ENCODE results near the gene ATP9B. TPM values are rescaled to one million over a fixed set of nuclear protein-coding genes. Genes with fewer than 3 reads are reported as not detected.

ATP9B gene
- total and polyA plus RNA-seq, 2 donors, result 20.2 to 89.2 TPM

DNA sequence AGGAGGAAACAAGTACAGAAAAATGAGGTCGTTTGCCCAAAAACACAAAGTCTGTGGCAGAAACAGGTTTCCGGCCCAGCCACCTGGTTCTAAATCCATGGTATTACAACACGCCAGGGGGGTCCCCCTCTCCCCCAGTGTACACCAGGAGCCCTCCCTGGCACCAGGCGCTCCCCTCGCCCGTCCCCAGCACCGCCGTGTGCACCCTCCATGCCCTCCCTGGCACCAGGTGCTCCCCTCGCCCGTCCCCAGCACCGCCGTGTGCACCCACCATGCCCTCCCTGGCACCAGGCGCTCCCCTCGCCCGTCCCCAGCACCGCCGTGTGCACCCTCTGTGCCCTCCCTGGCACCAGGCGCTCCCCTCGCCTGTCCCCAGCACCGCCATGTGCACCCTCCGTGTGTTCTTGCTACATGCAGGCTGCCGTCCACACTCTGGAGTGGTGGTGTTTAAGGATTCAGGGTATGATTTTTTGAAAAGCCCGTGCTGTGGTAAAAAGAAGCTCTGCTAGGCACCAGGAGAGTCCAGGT is 266.7 kb downstream of the ATP9B start:
- H3K4me3 ChIP-seq (ENCODE audit: low read depth, low read length), result no peak overlapping the region
- H3K4me1 ChIP-seq (ENCODE audit: insufficient read depth), result no peaks in the 10 kb centered on the region
- no peak overlapping the region for H3K27ac ChIP-seq (ENCODE audit: low read depth)
- WGBS, result 97% methylated on average over 23 of the region's 23 CpGs
- H3K36me3 ChIP-seq (ENCODE audit: insufficient read depth), result no peaks in the 10 kb centered on the region
- DNase-seq (ENCODE audit: extremely low spot score), result no peak

DNA sequence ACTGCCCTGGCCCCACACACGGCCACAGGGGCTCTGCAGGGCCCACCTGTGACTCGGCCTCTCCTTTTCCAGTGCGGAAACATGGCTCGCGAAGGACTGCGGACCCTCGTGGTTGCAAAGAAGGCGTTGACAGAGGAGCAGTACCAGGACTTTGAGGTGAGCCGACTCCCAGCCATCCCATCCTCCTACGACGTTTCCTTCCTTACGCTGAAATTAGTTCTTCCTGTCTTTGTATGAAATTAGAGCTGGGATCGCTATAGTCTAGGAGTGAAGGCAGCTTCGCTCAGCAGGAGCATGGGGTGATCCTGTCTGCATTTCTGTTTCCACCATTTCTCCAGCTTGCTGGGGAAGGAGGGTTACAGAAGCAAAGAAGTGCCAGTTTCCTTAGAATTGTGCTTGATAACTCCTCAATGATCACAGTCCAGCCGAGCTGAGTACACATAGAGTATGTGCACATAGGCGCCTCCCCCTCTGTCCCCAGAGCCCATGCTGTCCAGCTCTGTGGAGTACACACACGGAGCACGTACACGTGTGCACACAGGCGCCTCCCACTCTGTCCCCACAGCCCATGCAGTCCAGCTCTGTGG is 267.5 kb downstream of the ATP9B start:
- H3K27ac ChIP-seq (ENCODE audit: low read depth), result no peak overlapping the region
- WGBS, result 87% methylated on average over 20 of the region's 20 CpGs
- H3K4me3 ChIP-seq (ENCODE audit: low read depth, low read length), result no peak overlapping the region
- no peak for DNase-seq (ENCODE audit: extremely low spot score)
- no peaks in the 10 kb centered on the region for H3K4me1 ChIP-seq (ENCODE audit: insufficient read depth)
- no peaks in the 10 kb centered on the region for H3K36me3 ChIP-seq (ENCODE audit: insufficient read depth)

DNA sequence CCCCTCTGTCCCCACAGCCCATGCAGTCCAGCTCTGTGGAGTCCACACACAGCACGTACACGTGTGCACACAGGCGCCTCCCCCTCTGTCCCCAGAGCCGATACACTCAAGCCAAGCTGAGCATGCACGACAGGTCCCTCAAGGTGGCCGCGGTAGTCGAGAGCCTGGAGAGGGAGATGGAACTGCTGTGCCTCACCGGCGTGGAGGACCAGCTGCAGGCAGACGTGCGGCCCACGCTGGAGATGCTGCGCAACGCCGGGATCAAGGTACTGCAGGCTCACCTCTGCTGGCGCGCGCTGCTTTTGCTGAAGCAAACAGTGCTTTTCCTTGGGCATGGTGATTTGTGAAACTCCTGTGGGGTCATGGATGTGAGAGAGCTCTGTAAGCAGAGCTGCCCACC is 268.0 kb downstream of the ATP9B start:
- Histone ChIP-seq H3K36me3 (ENCODE audit: insufficient read depth) (no peaks in the 10 kb centered on the region), H3K27ac (ENCODE audit: low read depth) (no peak overlapping the region), H3K4me3 (ENCODE audit: low read depth, low read length) (no peak overlapping the region), H3K4me1 (ENCODE audit: insufficient read depth) (no peaks in the 10 kb centered on the region)
- DNase-seq (ENCODE audit: extremely low spot score), result no peak
- 97% methylated on average over 19 of the region's 19 CpGs for WGBS

DNA sequence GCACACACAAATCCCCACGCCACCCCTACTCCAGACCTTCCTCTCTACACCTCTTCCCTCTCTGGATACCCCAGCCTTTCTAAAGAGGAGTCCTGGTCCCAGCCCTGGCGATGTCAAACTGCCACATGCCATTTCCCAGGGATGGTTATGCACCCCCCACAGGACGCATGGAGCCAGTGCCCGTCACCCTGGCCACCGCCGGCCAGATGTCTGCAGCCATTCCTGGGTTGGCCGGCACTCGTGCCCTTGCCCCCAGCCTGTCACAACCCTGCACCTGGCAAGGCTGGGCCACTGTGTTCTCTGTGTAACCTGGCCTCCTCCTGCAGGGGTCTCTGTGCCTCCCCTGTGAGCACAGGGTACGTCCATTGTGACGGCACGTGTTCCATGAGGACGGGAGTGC is 268.4 kb downstream of the ATP9B start:
- Histone ChIP-seq H3K4me1 (ENCODE audit: insufficient read depth) (no peaks in the 10 kb centered on the region), H3K4me3 (ENCODE audit: low read depth, low read length) (no peak overlapping the region), H3K36me3 (ENCODE audit: insufficient read depth) (no peaks in the 10 kb centered on the region), H3K27ac (ENCODE audit: low read depth) (no peak overlapping the region)
- 88% methylated on average over 12 of the region's 12 CpGs for WGBS
- no peak for DNase-seq (ENCODE audit: extremely low spot score)

DNA sequence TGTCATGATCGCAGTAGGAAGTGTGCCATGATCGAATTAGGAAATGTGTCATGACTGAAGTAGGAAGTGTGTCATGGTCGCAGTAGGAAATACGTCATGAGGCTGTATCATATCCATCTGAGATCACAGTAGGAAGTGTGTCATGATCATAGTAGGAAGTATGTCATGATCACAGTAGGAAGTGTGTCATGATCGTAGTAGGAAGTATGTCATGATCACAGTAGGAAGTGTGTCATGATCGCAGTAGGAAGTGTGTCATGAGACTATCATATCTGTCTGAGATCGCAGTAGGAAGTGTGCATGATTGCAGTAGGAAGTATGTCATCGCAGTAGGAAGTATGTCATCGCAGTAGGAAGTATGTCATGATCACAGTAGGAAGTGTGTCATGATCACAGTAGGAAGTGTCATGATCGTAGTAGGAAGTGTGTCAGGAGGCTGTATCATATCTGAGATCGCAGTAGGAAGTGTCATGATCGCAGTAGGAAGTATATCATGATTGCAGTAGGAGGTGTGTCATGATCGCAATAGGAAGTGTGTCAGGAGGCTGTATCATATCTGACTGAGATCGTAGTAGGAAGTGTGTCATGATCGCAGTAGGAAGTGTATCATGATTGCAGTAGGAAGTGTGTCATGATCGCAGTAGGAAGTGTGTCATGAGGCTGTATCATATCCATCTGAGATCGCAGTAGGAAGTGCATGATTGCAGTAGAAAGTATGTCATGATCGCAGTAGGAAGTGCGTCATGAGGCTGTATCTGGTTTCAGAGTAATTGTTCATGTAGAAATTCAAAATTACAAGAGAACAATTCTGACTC is 270.1 kb downstream of the ATP9B start:
- H3K27ac ChIP-seq (ENCODE audit: low read depth), result no peak overlapping the region
- no peak overlapping the region for H3K4me3 ChIP-seq (ENCODE audit: low read depth, low read length)
- no peaks in the 10 kb centered on the region for H3K36me3 ChIP-seq (ENCODE audit: insufficient read depth)
- no peak for DNase-seq (ENCODE audit: extremely low spot score)
- no peaks in the 10 kb centered on the region for H3K4me1 ChIP-seq (ENCODE audit: insufficient read depth)
- WGBS, result 93% methylated on average over 19 of the region's 19 CpGs

DNA sequence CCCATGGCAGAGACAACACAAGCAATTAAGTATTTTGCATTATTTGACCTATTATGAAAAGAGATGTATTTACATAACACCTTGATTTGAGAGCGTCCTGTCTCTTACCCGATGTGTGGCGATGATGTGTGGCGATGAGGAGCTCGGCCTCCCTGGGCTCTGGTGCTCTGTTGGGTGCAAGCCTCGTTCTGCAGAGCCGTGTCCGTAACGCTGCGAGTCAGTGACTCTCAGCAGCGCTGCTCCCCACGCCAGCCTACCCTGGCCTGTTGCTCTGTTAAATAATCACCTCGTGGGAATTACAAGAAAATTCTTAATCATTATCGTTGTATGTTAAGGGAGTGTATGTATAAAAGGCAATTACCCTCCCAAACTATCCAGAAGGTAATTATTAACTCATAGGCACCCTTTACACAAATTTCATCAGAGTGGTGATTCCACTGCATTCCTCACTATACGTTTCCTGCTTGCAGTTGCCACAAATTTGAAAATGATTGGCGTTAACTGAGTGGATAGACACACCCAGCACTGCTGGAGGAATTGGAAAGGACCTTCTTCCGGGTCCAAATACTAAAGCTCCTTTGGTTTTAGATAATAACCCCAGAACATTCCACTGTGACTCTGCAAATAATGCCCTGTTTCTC is 274.5 kb downstream of the ATP9B start:
- H3K4me3 ChIP-seq (ENCODE audit: low read depth, low read length), result no peak overlapping the region
- no peak for DNase-seq (ENCODE audit: extremely low spot score)
- 82% methylated on average over 17 of the region's 17 CpGs for WGBS
- peaks cover 5% of the 10 kb centered on the region for H3K36me3 ChIP-seq (ENCODE audit: insufficient read depth)
- H3K27ac ChIP-seq (ENCODE audit: low read depth), result no peak overlapping the region
- no peaks in the 10 kb centered on the region for H3K4me1 ChIP-seq (ENCODE audit: insufficient read depth)

DNA sequence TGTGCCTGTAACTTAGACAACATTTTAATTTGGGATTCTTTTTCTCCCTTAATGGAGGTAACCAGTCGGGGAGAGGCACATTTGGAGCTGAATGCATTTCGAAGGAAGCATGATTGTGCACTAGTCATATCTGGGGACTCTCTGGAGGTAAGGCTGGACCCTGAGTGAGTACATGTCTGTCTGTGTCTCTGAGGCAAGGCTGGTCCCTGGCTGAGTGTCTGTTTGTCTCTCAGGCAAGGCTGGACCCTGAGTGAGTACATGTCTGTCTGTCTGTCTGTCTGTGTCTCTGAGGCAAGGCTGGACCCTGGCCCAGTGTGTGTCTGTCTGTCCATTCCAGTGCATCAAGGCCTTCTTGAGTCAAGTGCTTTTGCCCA is 275.0 kb downstream of the ATP9B start:
- WGBS, result 86% methylated on average over 2 of the region's 2 CpGs
- H3K4me3 ChIP-seq (ENCODE audit: low read depth, low read length), result no peak overlapping the region
- DNase-seq (ENCODE audit: extremely low spot score), result no peak
- peaks cover 5% of the 10 kb centered on the region for H3K36me3 ChIP-seq (ENCODE audit: insufficient read depth)
- H3K27ac ChIP-seq (ENCODE audit: low read depth), result no peak overlapping the region
- H3K4me1 ChIP-seq (ENCODE audit: insufficient read depth), result no peaks in the 10 kb centered on the region

DNA sequence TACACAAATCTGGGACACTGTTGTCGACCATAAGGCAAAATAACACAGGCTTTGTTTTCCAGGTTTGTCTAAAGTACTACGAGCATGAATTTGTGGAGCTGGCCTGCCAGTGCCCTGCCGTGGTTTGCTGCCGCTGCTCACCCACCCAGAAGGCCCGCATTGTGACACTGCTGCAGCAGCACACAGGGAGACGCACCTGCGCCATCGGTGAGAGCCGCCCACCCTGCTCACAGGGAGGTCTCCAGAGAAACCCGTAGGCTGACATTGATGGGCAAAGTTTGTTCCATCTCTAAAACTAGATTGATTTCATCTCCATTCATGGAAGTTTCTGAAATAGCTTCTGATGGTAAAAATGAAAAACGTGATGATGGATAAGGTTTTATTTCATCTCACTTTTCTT is 276.2 kb downstream of the ATP9B start:
- peaks cover 5% of the 10 kb centered on the region for H3K36me3 ChIP-seq (ENCODE audit: insufficient read depth)
- WGBS, result 96% methylated on average over 11 of the region's 11 CpGs
- no peak overlapping the region for H3K4me3 ChIP-seq (ENCODE audit: low read depth, low read length)
- H3K27ac ChIP-seq (ENCODE audit: low read depth), result no peak overlapping the region
- no peaks in the 10 kb centered on the region for H3K4me1 ChIP-seq (ENCODE audit: insufficient read depth)
- no peak for DNase-seq (ENCODE audit: extremely low spot score)

DNA sequence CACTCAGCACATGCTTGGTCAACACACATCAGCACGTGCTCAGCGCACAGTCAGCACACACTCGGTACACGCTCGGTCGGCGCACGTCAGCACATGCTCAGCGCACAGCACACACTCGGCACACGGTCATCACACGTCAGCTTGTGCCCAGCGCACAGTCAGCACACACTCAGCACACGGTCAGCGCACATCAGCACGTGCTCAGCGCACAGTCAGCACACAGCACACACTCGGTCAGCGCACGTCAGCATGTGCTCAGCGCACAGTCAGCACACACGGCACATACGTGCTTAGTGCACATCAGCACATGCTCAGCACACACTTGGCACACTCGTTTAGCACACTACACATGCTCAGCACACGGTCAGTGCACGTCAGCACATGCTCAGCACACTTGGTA is 276.8 kb downstream of the ATP9B start:
- H3K27ac ChIP-seq (ENCODE audit: low read depth), result no peak overlapping the region

DNA sequence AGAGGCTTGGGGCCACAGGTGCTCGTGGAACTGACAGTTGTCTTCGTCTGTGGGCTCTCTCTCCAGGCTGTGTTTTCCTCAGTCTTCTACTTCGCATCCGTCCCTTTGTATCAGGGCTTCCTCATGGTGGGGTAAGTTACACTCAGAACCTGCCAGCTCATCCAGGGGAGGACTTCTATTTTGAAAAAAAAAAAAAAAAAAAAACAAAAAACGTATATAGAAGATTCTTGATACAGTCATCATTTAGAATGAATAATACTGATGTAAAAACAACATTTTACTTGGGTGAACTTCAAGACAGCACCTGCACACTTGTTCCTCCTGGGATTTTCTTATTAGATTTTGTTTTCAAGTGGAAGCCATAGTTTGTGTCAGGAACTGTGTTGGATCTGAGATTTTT is 278.9 kb downstream of the ATP9B start:
- peaks cover 7% of the 10 kb centered on the region for H3K36me3 ChIP-seq (ENCODE audit: insufficient read depth)
- 86% methylated on average over 5 of the region's 5 CpGs for WGBS
- H3K27ac ChIP-seq (ENCODE audit: low read depth), result no peak overlapping the region
- no peak overlapping the region for H3K4me3 ChIP-seq (ENCODE audit: low read depth, low read length)
- no peaks in the 10 kb centered on the region for H3K4me1 ChIP-seq (ENCODE audit: insufficient read depth)
- DNase-seq (ENCODE audit: extremely low spot score), result no peak

More for the DNA sequence above, 276.8 kb downstream of the ATP9B start:
- H3K4me1 ChIP-seq (ENCODE audit: insufficient read depth), result no peaks in the 10 kb centered on the region
- peaks cover 5% of the 10 kb centered on the region for H3K36me3 ChIP-seq (ENCODE audit: insufficient read depth)
- no peak for DNase-seq (ENCODE audit: extremely low spot score)
- no peak overlapping the region for H3K4me3 ChIP-seq (ENCODE audit: low read depth, low read length)
- 93% methylated on average over 26 of the region's 26 CpGs for WGBS

DNA sequence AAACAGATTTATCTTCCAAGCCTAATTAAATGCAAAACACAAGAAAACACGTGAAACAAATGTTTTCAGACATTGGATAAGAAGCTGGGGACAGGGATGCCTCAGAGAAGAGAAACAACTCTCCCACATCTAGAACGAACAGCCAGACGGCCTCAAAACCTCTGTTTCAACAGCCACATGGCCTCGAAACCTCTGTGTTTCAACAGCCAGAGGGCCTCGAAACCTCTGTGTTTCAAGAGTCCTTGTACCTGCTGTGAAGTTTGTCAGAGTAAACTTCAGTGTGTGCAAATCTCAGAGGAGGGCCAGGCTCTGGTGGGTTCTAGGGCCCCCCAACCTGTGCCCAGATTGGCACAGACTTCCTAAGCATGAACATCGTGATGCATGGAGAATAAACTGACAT is 283.2 kb downstream of the ATP9B start:
- H3K27ac ChIP-seq (ENCODE audit: low read depth), result no peak overlapping the region
- WGBS, result 76% methylated on average over 6 of the region's 6 CpGs
- no peak overlapping the region for H3K4me3 ChIP-seq (ENCODE audit: low read depth, low read length)
- H3K36me3 ChIP-seq (ENCODE audit: insufficient read depth), result peaks cover 2% of the 10 kb centered on the region
- no peaks in the 10 kb centered on the region for H3K4me1 ChIP-seq (ENCODE audit: insufficient read depth)
- DNase-seq (ENCODE audit: extremely low spot score), result no peak

DNA sequence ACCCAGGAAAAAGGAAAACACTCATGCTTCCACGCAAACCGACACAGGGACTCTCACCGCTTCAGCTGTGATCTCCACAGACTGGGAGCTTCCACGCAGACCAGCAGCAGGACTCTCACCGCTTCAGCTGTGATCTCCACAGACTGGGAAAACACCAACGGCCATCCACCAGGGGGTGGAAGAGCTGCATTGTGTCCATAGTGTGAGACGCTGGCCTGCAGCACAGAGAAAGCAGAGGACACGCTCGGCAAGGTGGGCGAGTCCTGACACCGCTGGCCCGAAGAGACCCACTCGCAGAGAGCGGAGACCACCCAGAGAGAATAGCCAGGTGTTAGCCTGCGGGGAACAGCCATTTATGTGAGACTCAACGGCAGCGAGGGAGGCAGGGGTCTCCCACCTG is 284.1 kb downstream of the ATP9B start:
- H3K4me1 ChIP-seq (ENCODE audit: insufficient read depth), result no peaks in the 10 kb centered on the region
- no peak overlapping the region for H3K4me3 ChIP-seq (ENCODE audit: low read depth, low read length)
- DNase-seq (ENCODE audit: extremely low spot score), result no peak
- no peak overlapping the region for H3K27ac ChIP-seq (ENCODE audit: low read depth)
- peaks cover 2% of the 10 kb centered on the region for H3K36me3 ChIP-seq (ENCODE audit: insufficient read depth)
- WGBS, result 83% methylated on average over 17 of the region's 17 CpGs

DNA sequence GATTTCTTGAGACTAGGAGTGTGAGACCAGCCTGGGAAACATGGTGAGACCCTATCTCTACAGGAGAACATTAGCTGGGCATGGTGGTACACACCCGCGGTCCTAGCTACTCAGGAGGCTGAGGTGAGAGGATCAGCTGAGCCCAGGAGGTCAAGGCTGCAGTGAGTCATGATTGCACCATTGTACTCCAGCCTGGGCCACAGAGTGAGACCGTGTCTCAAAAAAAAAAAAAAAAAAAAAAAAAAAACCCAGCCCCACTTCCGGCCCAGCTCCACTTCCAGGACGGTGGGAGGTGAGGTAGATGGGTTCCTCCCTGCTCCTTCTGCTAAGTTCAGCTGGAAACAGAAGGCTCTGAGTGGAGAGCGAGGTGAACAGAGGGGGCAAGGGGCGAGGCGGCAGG is 285.2 kb downstream of the ATP9B start:
- no peak overlapping the region for H3K27ac ChIP-seq (ENCODE audit: low read depth)
- no peak overlapping the region for H3K4me3 ChIP-seq (ENCODE audit: low read depth, low read length)
- H3K36me3 ChIP-seq (ENCODE audit: insufficient read depth), result peaks cover 2% of the 10 kb centered on the region
- DNase-seq (ENCODE audit: extremely low spot score), result no peak
- WGBS, result 95% methylated on average over 8 of the region's 8 CpGs
- no peaks in the 10 kb centered on the region for H3K4me1 ChIP-seq (ENCODE audit: insufficient read depth)
